Cardiac muscle cell (in vitro differentiated cells and primary cell): ENCODE data around the gene ARID1A. TPM values are rescaled to one million over a fixed set of nuclear protein-coding genes. Genes with fewer than 3 reads are reported as not detected.

Experiments used
- DNase-seq, 2 donors: peaks; one replicate each; pipeline versions ENCODE4 v3.0.0 to v3.0.0-alpha.2; 2010 to 2017; ENCODE audit warnings: low read depth in 1 of 2, low spot score in 1 of 2
- H3K27ac ChIP-seq: fragments of 200-600 bp; sonication (generic); 2 replicates; pipeline ENCODE4 v1.5.1; 2016
- H3K27me3 ChIP-seq: fragments of 200-600 bp; sonication (generic); 2 replicates; pipeline ENCODE4 v1.6.0; 2016; ENCODE audit warnings: control low read depth
- H3K36me3 ChIP-seq: fragments of 200-600 bp; sonication (generic); 2 replicates; pipeline ENCODE4 v1.5.1; 2016; ENCODE audit warnings: control low read depth
- H3K4me1 ChIP-seq: fragments of 200-600 bp; sonication (generic); 2 replicates; pipeline ENCODE4 v1.8.1; 2017; ENCODE audit warnings: low read depth, mild to moderate bottlenecking, mixed run types
- H3K4me3 ChIP-seq: fragments of 200-600 bp; sonication (generic); 2 replicates; pipeline ENCODE4 v1.5.1; 2016; ENCODE audit warnings: mild to moderate bottlenecking
- H3K9me3 ChIP-seq: fragments of 200-600 bp; sonication (generic); 2 replicates; pipeline ENCODE4 v1.5.1; 2017; ENCODE audit warnings: low read depth, mild to moderate bottlenecking, control low read depth
- CTCF ChIP-seq: IDR thresholded peaks from 2 replicates; pipeline ENCODE4 v1.5.1; 2012; ENCODE audit warnings: low read depth, mild to moderate bottlenecking, low read length
- polyA plus RNA-seq: library from polyadenylated mRNA; unstranded; fragments of >200 nt; fragmentation: Nextera tagmentation; extraction: Ambion mirVana; gene quantifications from 2 replicates; pipeline ENCODE4 v1.2.1, GENCODE V29; 2016
- total RNA-seq: library from RNA; depleted of rRNA; stranded (reverse); fragments of >200 nt; gene quantifications from 2 replicates; pipeline ENCODE4 v1.2.3, GENCODE V29; 2016

ARID1A gene
- total and polyA plus RNA-seq, 2 experiments from 2014 or later, result 28.5 to 93.3 TPM

GRCh38 chr1:26696654-26697430 lies 1.0 kb downstream of the ARID1A start:
- no peaks in the 10 kb centered on the region for H3K9me3 ChIP-seq
- peaks cover 55% of the 10 kb centered on the region for H3K4me1 ChIP-seq
- peak overlapping the region; percentile 95 for H3K4me3 ChIP-seq
- peak in 1 of 2 donors; percentile 44 for DNase-seq
- no peak for TF ChIP-seq CTCF
- no peaks in the 10 kb centered on the region for H3K27me3 ChIP-seq
- H3K36me3 ChIP-seq, result no peaks in the 10 kb centered on the region
- peak overlapping the region; percentile 98 for H3K27ac ChIP-seq

GRCh38 chr1:26697431-26697977 lies 1.7 kb downstream of the ARID1A start:
- no peak for TF ChIP-seq CTCF
- peak in 1 of 2 donors; percentile 30 for DNase-seq
- H3K4me1 ChIP-seq, result peaks cover 60% of the 10 kb centered on the region

GRCh38 chr1:26697978-26698849 lies 2.4 kb downstream of the ARID1A start:
- TF ChIP-seq CTCF, result no peak
- peak; percentile 82 to 96 for DNase-seq
- peak overlapping the region; percentile 95 for H3K4me3 ChIP-seq
- H3K36me3 ChIP-seq, result no peaks in the 10 kb centered on the region
- no peaks in the 10 kb centered on the region for H3K9me3 ChIP-seq
- H3K27me3 ChIP-seq, result no peaks in the 10 kb centered on the region
- H3K4me1 ChIP-seq, result peaks cover 64% of the 10 kb centered on the region
- peak overlapping the region; percentile 98 for H3K27ac ChIP-seq

More at GRCh38 chr1:26697431-26697977, 1.7 kb downstream of the ARID1A start:
- Histone ChIP-seq H3K9me3 (no peaks in the 10 kb centered on the region), H3K36me3 (no peaks in the 10 kb centered on the region), H3K4me3 (peak overlapping the region; percentile 95), H3K27ac (peak overlapping the region; percentile 98), H3K27me3 (no peaks in the 10 kb centered on the region)

- TF ChIP-seq CTCF, result no peak
- no peak for DNase-seq
- H3K4me3 ChIP-seq, result peak overlapping the region; percentile 95
- H3K9me3 ChIP-seq, result no peaks in the 10 kb centered on the region
- no peaks in the 10 kb centered on the region for H3K27me3 ChIP-seq
- no peak overlapping the region for H3K27ac ChIP-seq
- peaks cover 58% of the 10 kb centered on the region for H3K4me1 ChIP-seq
- H3K36me3 ChIP-seq, result no peaks in the 10 kb centered on the region
Measured at GRCh38 chr1:26700711-26701110, 4.9 kb downstream of the ARID1A start.

GRCh38 chr1:26701266-26701994 lies 5.6 kb downstream of the ARID1A start:
- H3K27ac ChIP-seq, result peak overlapping the region; percentile 42
- H3K4me1 ChIP-seq, result peaks cover 65% of the 10 kb centered on the region
- no peak overlapping the region for H3K4me3 ChIP-seq
- H3K27me3 ChIP-seq, result no peaks in the 10 kb centered on the region
- no peaks in the 10 kb centered on the region for H3K36me3 ChIP-seq
- TF ChIP-seq CTCF, result no peak
- peak in 1 of 2 donors; percentile 67 for DNase-seq
- no peaks in the 10 kb centered on the region for H3K9me3 ChIP-seq
